GM12878 (cell line): Measurements from ENCODE around the gene POGLUT3.

Experiments
- CEBPB ChIP-seq, 2 experiments: fragments of 150-350 bp in 1 of 2; IDR thresholded peaks; 2 replicates each; pipeline ENCODE4 v1.6.1; 2012 to 2014; ENCODE audit warnings: low read depth in 2 of 2, low read length in 2 of 2, borderline replicate concordance in 1 of 2, inconsistent platforms in 1 of 2
- CREM ChIP-seq: IDR thresholded peaks from 2 replicates; pipeline ENCODE4 v1.6.1; 2014; ENCODE audit warnings: antibody characterized with exemption, low read depth
- CTCF ChIP-seq, 3 experiments: IDR thresholded peaks in 2 of 3; conservative IDR thresholded peaks in 1 of 3; 2 replicates each; pipeline ENCODE4 v1.5.1; 2011; ENCODE audit warnings: low read depth in 3 of 3, low read length in 3 of 3, mild to moderate bottlenecking in 3 of 3, control low read depth in 2 of 3, moderate library complexity in 2 of 3, inconsistent platforms in 1 of 3, mixed read lengths in 1 of 3; ENCODE audit not compliant: control insufficient read depth in 2 of 3, insufficient read depth in 1 of 3; ENCODE audit errors: extremely low read depth in 1 of 3
- ELK1 ChIP-seq: IDR thresholded peaks from 2 replicates; pipeline ENCODE4 v1.6.1; 2012; ENCODE audit warnings: low read depth, low read length, improper control_type of control experiment
- ETV6 ChIP-seq, 2 experiments: fragments of 450-650 bp in 1 of 2; IDR thresholded peaks in 1 of 2; conservative IDR thresholded peaks in 1 of 2; 2 replicates each; pipeline ENCODE4 v1.6.1; 2014; ENCODE audit warnings: antibody characterized with exemption in 1 of 2, borderline replicate concordance in 1 of 2, low read depth in 1 of 2, mild to moderate bottlenecking in 1 of 2, moderate library complexity in 1 of 2
- FOXM1 ChIP-seq: IDR thresholded peaks from 2 replicates; pipeline ENCODE4 v1.6.1; 2012; ENCODE audit warnings: low read depth, mild to moderate bottlenecking, inconsistent platforms, low read length, moderate library complexity
- NR2C1 ChIP-seq: fragments of 450-650 bp; IDR thresholded peaks from 2 replicates; pipeline ENCODE4 v1.6.1; 2017; ENCODE audit warnings: antibody characterized with exemption, mild to moderate bottlenecking, moderate library complexity
- SIX5 ChIP-seq: IDR thresholded peaks from 2 replicates; pipeline ENCODE4 v1.6.1; 2011; ENCODE audit warnings: mild to moderate bottlenecking, low read depth, low read length, moderate library complexity; ENCODE audit not compliant: severe bottlenecking
- TARDBP ChIP-seq: IDR thresholded peaks from 2 replicates; pipeline ENCODE4 v1.6.1; 2016; ENCODE audit warnings: borderline replicate concordance
- ZNF24 ChIP-seq: fragments of 450-650 bp; IDR thresholded peaks from 2 replicates; pipeline ENCODE4 v1.6.1; 2017; ENCODE audit warnings: antibody characterized with exemption, mild to moderate bottlenecking
- TF ChIP-seq, protein P1 (sequence below): fragments of 450-650 bp; IDR thresholded peaks from 2 replicates; pipeline ENCODE4 v1.6.1; 2014; ENCODE audit warnings: mild to moderate bottlenecking

DNA sequence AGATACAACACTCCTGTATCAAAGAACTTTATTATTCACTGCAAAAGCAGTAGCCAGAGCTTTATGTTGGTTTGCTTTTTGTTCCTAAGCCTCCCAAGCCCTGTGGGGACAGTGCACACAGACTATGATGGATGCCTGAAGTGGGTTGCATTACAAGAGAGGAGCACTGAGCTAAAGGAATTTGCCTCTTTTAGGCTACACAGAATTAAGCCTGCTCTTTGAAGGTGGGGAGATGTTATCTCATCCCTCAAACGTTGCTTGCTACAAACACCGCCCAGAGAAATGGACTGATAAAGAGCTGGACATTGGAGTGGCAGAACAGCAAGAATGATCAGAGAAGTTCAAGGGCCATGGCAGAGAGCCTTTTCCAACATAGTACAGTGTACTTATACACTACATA, 2.5 kb upstream of the POGLUT3 start:
- TF ChIP-seq ELK1 (no peak), CTCF (IDR thresholded peaks at IDR 0.05 in 2 of 3, conservative IDR thresholded peaks at IDR 0.05 in 1 of 3; ENCODE audit: control insufficient read depth in 2 of 3, extremely low read depth in 1 of 3, insufficient read depth in 1 of 3, low read depth in 3 of 3, low read length in 3 of 3) (no peak), FOXM1 (no peak), NR2C1 (no peak), CEBPB (IDR thresholded peaks at IDR 0.05; ENCODE audit: borderline replicate concordance in 1 of 2, low read depth in 2 of 2, low read length in 2 of 2) (no peak), ZNF24 (no peak), ETV6 (conservative IDR thresholded peaks at IDR 0.05 in 1 of 2, IDR thresholded peaks at IDR 0.05 in 1 of 2; ENCODE audit: borderline replicate concordance in 1 of 2, low read depth in 1 of 2) (no peak), SIX5 (no peak), TARDBP (no peak), CREM (no peak)
- TF ChIP-seq, protein P1, sequence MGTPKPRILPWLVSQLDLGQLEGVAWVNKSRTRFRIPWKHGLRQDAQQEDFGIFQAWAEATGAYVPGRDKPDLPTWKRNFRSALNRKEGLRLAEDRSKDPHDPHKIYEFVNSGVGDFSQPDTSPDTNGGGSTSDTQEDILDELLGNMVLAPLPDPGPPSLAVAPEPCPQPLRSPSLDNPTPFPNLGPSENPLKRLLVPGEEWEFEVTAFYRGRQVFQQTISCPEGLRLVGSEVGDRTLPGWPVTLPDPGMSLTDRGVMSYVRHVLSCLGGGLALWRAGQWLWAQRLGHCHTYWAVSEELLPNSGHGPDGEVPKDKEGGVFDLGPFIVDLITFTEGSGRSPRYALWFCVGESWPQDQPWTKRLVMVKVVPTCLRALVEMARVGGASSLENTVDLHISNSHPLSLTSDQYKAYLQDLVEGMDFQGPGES = no peak
